SK-N-SH treated with all-trans-retinoic acid at 6 μM for 48 hours (cell line): ENCODE data around the gene SLC22A2.

Source experiments
- ATAC-seq: fragments of 200-7000 bp; cut with Tn5 transposase; 3 replicates; pipeline ENCODE4 v1.9.1; 2020; ENCODE audit warnings: mild to moderate bottlenecking, moderate library complexity
- ARNTL ChIP-seq: fragments of 450-650 bp; formaldehyde crosslinking; IDR thresholded peaks from 2 replicates; pipeline ENCODE4 v1.5.0; 2020; ENCODE audit warnings: low read depth, mild to moderate bottlenecking, moderate library complexity, borderline replicate concordance
- BACH2 ChIP-seq: fragments of 250-450 bp; sonication (Bioruptor Pico); IDR thresholded peaks from 2 replicates; pipeline ENCODE4 v1.9.0; 2021; ENCODE audit warnings: mild to moderate bottlenecking, borderline replicate concordance
- CREB5 ChIP-seq: fragments of 250-450 bp; sonication (Bioruptor Pico); IDR thresholded peaks from 2 replicates; pipeline ENCODE4 v1.5.1; 2020; ENCODE audit warnings: low read depth, mild to moderate bottlenecking, moderate library complexity
- CSDC2 ChIP-seq: fragments of 250-450 bp; sonication (Bioruptor Pico); IDR thresholded peaks from 2 replicates; pipeline ENCODE4 v1.5.0; 2020; ENCODE audit warnings: mild to moderate bottlenecking, moderate library complexity
- ESRRG ChIP-seq: fragments of 250-450 bp; sonication (Bioruptor Pico); IDR thresholded peaks from 2 replicates; pipeline ENCODE4 v1.6.1; 2021; ENCODE audit warnings: mild to moderate bottlenecking
- GLIS3 ChIP-seq: fragments of 250-450 bp; sonication (Bioruptor Pico); IDR thresholded peaks from 2 replicates; pipeline ENCODE4 v1.5.0; 2020; ENCODE audit warnings: mild to moderate bottlenecking, moderate library complexity
- ISL1 ChIP-seq: fragments of 250-450 bp; sonication (Bioruptor Pico); IDR thresholded peaks from 2 replicates; pipeline ENCODE4 v2.1.2; 2022; ENCODE audit warnings: mild to moderate bottlenecking, moderate library complexity
- OSR1 ChIP-seq: fragments of 250-450 bp; sonication (Bioruptor Pico); IDR thresholded peaks from 2 replicates; pipeline ENCODE4 v1.8.0; 2022; ENCODE audit warnings: moderate library complexity, mild to moderate bottlenecking, inconsistent platforms
- PATZ1 ChIP-seq: fragments of 250-450 bp; sonication (Bioruptor Pico); IDR thresholded peaks from 2 replicates; pipeline ENCODE4 v1.8.0; 2020; ENCODE audit warnings: mild to moderate bottlenecking, moderate library complexity, borderline replicate concordance
- POU6F1 ChIP-seq: fragments of 250-450 bp; sonication (Bioruptor Pico); IDR thresholded peaks from 2 replicates; pipeline ENCODE4 v1.8.0; 2021; ENCODE audit warnings: low read depth, mild to moderate bottlenecking, moderate library complexity, borderline replicate concordance
- PPARA ChIP-seq: fragments of 250-450 bp; sonication (Bioruptor Pico); IDR thresholded peaks from 2 replicates; pipeline ENCODE4 v1.5.0; 2020; ENCODE audit warnings: mild to moderate bottlenecking, borderline replicate concordance
- RARB ChIP-seq: fragments of 250-450 bp; sonication (Bioruptor Pico); IDR thresholded peaks from 2 replicates; pipeline ENCODE4 v1.8.0; 2021; ENCODE audit warnings: mild to moderate bottlenecking, moderate library complexity
- SNAI2 ChIP-seq: fragments of 250-450 bp; sonication (Bioruptor Pico); IDR thresholded peaks from 2 replicates; pipeline ENCODE4 v1.5.0; 2020; ENCODE audit warnings: mild to moderate bottlenecking, moderate library complexity
- TCF4 ChIP-seq: fragments of 250-450 bp; sonication (Bioruptor Pico); IDR thresholded peaks from 2 replicates; pipeline ENCODE4 v1.8.0; 2021; ENCODE audit warnings: mild to moderate bottlenecking, moderate library complexity, borderline replicate concordance
- TOX ChIP-seq: fragments of 250-450 bp; sonication (Bioruptor Pico); IDR thresholded peaks from 2 replicates; pipeline ENCODE4 v1.8.0; 2021; ENCODE audit warnings: mild to moderate bottlenecking, moderate library complexity, borderline replicate concordance
- TSHZ2 ChIP-seq: fragments of 250-450 bp; sonication (Bioruptor Pico); IDR thresholded peaks from 2 replicates; pipeline ENCODE4 v1.5.0; 2020; ENCODE audit warnings: mild to moderate bottlenecking, moderate library complexity
- ZC3H10 ChIP-seq: fragments of 250-450 bp; sonication (Bioruptor Pico); IDR thresholded peaks from 2 replicates; pipeline ENCODE4 v1.5.1; 2021; ENCODE audit warnings: mild to moderate bottlenecking, moderate library complexity
- ZFP30 ChIP-seq: fragments of 450-650 bp; formaldehyde crosslinking; IDR thresholded peaks from 2 replicates; pipeline ENCODE4 v1.5.0; 2022; ENCODE audit warnings: mild to moderate bottlenecking, moderate library complexity
- ZNF565 ChIP-seq: fragments of 450-650 bp; formaldehyde crosslinking; conservative IDR thresholded peaks from 2 replicates; pipeline ENCODE4 v1.5.0; 2020; ENCODE audit warnings: low read depth, mild to moderate bottlenecking, moderate library complexity
- ZNF70 ChIP-seq: fragments of 450-650 bp; formaldehyde crosslinking; IDR thresholded peaks from 2 replicates; pipeline ENCODE4 v1.5.0; 2020; ENCODE audit warnings: mild to moderate bottlenecking, moderate library complexity
- ZNF8 ChIP-seq: fragments of 450-650 bp; formaldehyde crosslinking; IDR thresholded peaks from 2 replicates; pipeline ENCODE4 v1.5.0; 2020; ENCODE audit warnings: mild to moderate bottlenecking, moderate library complexity
- TF ChIP-seq, protein P1 (sequence below): fragments of 250-450 bp; sonication (Bioruptor Pico); IDR thresholded peaks from 2 replicates; pipeline ENCODE4 v1.5.1; 2021; ENCODE audit warnings: mild to moderate bottlenecking, moderate library complexity

SLC22A2 gene

GRCh38 chr6:160217073-160217472 is 41.5 kb downstream of the SLC22A2 start:
- TF ChIP-seq, protein P1, sequence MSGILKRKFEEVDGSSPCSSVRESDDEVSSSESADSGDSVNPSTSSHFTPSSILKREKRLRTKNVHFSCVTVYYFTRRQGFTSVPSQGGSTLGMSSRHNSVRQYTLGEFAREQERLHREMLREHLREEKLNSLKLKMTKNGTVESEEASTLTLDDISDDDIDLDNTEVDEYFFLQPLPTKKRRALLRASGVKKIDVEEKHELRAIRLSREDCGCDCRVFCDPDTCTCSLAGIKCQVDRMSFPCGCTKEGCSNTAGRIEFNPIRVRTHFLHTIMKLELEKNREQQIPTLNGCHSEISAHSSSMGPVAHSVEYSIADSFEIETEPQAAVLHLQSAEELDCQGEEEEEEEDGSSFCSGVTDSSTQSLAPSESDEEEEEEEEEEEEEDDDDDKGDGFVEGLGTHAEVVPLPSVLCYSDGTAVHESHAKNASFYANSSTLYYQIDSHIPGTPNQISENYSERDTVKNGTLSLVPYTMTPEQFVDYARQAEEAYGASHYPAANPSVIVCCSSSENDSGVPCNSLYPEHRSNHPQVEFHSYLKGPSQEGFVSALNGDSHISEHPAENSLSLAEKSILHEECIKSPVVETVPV (CRISPR knock-in tag) = no peak
- TF ChIP-seq ZNF8 (CRISPR knock-in tag) (no peak), ESRRG (no peak), ARNTL (CRISPR knock-in tag) (no peak), BACH2 (CRISPR knock-in tag) (no peak), RARB (no peak), TOX (CRISPR knock-in tag) (no peak), ZNF70 (CRISPR knock-in tag) (no peak)
- ATAC-seq = no peak

DNA sequence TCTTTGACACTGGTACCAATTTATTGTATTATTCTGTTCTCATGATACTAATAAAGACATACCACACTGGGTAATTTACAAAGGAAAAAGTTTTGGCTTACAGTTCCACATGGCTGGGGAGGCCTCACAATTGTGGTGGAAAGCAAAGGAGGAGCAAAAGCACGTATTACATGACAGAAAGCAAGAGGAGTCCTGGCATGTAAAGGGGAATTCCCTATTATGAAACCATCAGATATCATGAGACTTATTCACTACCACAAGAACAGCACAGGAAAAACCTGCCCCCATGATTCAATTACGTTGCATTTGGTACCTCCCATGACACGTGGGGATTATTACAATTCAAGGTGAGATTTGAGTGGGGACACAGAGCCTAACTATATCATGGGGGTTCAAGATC is 43.4 kb downstream of the SLC22A2 start:
- no peak for TF ChIP-seq RARB
- no peak for TF ChIP-seq ZNF565 (CRISPR knock-in tag)
- no peak for TF ChIP-seq POU6F1 (CRISPR knock-in tag)
- no peak for TF ChIP-seq BACH2 (CRISPR knock-in tag)
- TF ChIP-seq ESRRG = no peak
- TF ChIP-seq ZC3H10 (CRISPR knock-in tag) = no peak
- no peak for TF ChIP-seq PPARA (CRISPR knock-in tag)
- TF ChIP-seq OSR1 (CRISPR knock-in tag) = no peak
- no peak for TF ChIP-seq ARNTL (CRISPR knock-in tag)
- no peak for TF ChIP-seq SNAI2 (CRISPR knock-in tag)
- TF ChIP-seq, all 23 proteins: peak for 0

DNA sequence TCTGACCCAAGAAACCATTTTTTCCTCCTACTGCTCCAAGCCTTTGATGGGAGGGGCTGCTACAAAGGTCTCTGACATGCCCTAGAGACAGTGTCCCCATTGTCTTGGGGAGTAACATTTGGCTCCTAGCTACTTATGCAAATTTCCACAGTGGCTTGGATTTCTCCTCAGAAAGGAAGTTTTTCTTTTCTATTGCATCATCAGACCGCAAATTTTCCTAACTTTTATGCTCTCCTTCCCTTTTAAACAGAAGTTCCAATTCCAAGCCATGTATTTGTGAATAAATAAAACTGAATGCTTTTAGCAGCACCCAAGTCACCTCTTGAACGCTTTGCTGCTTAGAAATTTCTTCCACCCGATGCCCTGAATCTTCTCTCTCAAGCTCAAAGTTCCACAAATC is 51.0 kb downstream of the SLC22A2 start:
- no peak for TF ChIP-seq ESRRG
- TF ChIP-seq ISL1 (CRISPR knock-in tag) = no peak
- no peak for TF ChIP-seq CSDC2 (CRISPR knock-in tag)
- no peak for TF ChIP-seq TOX (CRISPR knock-in tag)
- TF ChIP-seq POU6F1 (CRISPR knock-in tag) = no peak
- no peak for TF ChIP-seq ARNTL (CRISPR knock-in tag)
- TF ChIP-seq SNAI2 (CRISPR knock-in tag) = no peak
- TF ChIP-seq CREB5 = no peak
- TF ChIP-seq TSHZ2 (CRISPR knock-in tag) = no peak
- no peak for TF ChIP-seq PATZ1
- no peak for TF ChIP-seq TCF4 (CRISPR knock-in tag)
- TF ChIP-seq GLIS3 (CRISPR knock-in tag) = no peak
- TF ChIP-seq ZFP30 (CRISPR knock-in tag) = no peak
- no peak for TF ChIP-seq ZNF8 (CRISPR knock-in tag)
- TF ChIP-seq BACH2 (CRISPR knock-in tag) = no peak
- TF ChIP-seq RARB = no peak
- no peak for TF ChIP-seq PPARA (CRISPR knock-in tag)
- TF ChIP-seq OSR1 (CRISPR knock-in tag) = no peak
- TF ChIP-seq ZNF565 (CRISPR knock-in tag) = no peak
- TF ChIP-seq ZNF70 (CRISPR knock-in tag) = no peak
- no peak for ATAC-seq

More for the DNA sequence above, 43.4 kb downstream of the SLC22A2 start:
- ATAC-seq = no peak
